CD4-positive, alpha-beta T cell (primary cell): ENCODE results near the gene WFDC5. TPM values are rescaled to one million over a fixed set of nuclear protein-coding genes. Genes with fewer than 3 reads are reported as not detected.
"Not testable (repeated sequence)": the region's sequence is repeated elsewhere in the genome, so short reads cannot be mapped to it uniquely, and the experiment has no call there.

ENCODE experiments used
- ATAC-seq: fragments of 200-7000 bp; cut with Tn5 transposase; one replicate; pipeline ENCODE4 v1.10.0; 2022; ENCODE audit warnings: mild to moderate bottlenecking; ENCODE audit not compliant: poor library complexity
- CTCF ChIA-PET: fragments of 350-600 bp; sonication (Branson Sonifier 250); formaldehyde crosslinking; loops from one replicate; lab custom pipeline; 2021; ENCODE audit warnings: antibody characterized with exemption, inconsistent platforms; lab: Charles Lee
- POLR2A ChIA-PET: fragments of 350-600 bp; sonication (Branson Sonifier 250); formaldehyde crosslinking; loops from one replicate; lab custom pipeline; 2021; ENCODE audit warnings: antibody characterized with exemption, inconsistent platforms; lab: Charles Lee
- DNase-seq, 14 experiments: peaks; one replicate each; pipeline ENCODE4 v3.0.0-alpha.2; 2013 to 2020; ENCODE audit warnings: mixed read lengths in 2 of 14
- H3K27ac ChIP-seq, 2 donors: one replicate each; pipeline versions ENCODE4 v1.5.1 to v1.7.0; 2013; ENCODE audit warnings: low read length in 2 of 2, low read depth in 1 of 2, mild to moderate bottlenecking in 1 of 2
- H3K27me3 ChIP-seq, 2 experiments: 1 replicate in 1 of 2; 2 replicates in 1 of 2; pipeline versions ENCODE4 v1.6.1 to v1.7.0; 2013; ENCODE audit warnings: low read length in 2 of 2, control low read depth in 1 of 2, mild to moderate bottlenecking in 1 of 2, moderate library complexity in 1 of 2; ENCODE audit not compliant: insufficient read depth in 2 of 2, control insufficient read depth in 1 of 2
- H3K36me3 ChIP-seq: one replicate; pipeline ENCODE4 v1.6.1; 2013; ENCODE audit warnings: low read length, control low read depth; ENCODE audit not compliant: insufficient read depth
- H3K4me1 ChIP-seq: one replicate; pipeline ENCODE4 v1.6.1; 2013; ENCODE audit warnings: low read length, control low read depth; ENCODE audit not compliant: insufficient read depth
- H3K4me3 ChIP-seq: one replicate; pipeline ENCODE4 v1.5.1; 2013; ENCODE audit warnings: mild to moderate bottlenecking, low read length, moderate library complexity
- H3K9me3 ChIP-seq, 2 experiments: 1 replicate in 1 of 2; 2 replicates in 1 of 2; pipeline versions ENCODE4 v1.6.1 to v1.7.0; 2013; ENCODE audit warnings: low read length in 2 of 2, mild to moderate bottlenecking in 2 of 2, control low read depth in 1 of 2, moderate library complexity in 1 of 2; ENCODE audit not compliant: control insufficient read depth in 1 of 2, insufficient read depth in 1 of 2
- H3K27ac Mint-ChIP-seq: one replicate; pipeline ENCODE4 v1.8.0; 2020; ENCODE audit warnings: mixed read lengths
- H3K27me3 Mint-ChIP-seq: one replicate; pipeline ENCODE4 v1.8.0; 2021; ENCODE audit warnings: mixed read lengths
- H3K36me3 Mint-ChIP-seq: one replicate; pipeline ENCODE4 v1.8.0; 2021; ENCODE audit warnings: low read depth, mixed read lengths
- H3K4me1 Mint-ChIP-seq: one replicate; pipeline ENCODE4 v1.8.0; 2021; ENCODE audit warnings: low read depth, mixed read lengths
- H3K4me3 Mint-ChIP-seq: one replicate; pipeline ENCODE4 v1.8.0; 2020; ENCODE audit warnings: mild to moderate bottlenecking, mixed read lengths
- H3K9me3 Mint-ChIP-seq: one replicate; pipeline ENCODE4 v1.8.0; 2020; ENCODE audit warnings: mixed read lengths
- intact Hi-C, 2 experiments: fragments of 100-400 bp; cut with DNase I in 1 of 2; cut with micrococcal nuclease in 1 of 2; formaldehyde crosslinking; loops; one replicate each; pipeline versions ENCODE4 v1.15.1 to v1.9.0; 2023 to 2025; cut with DNase I, micrococcal nuclease
- total RNA-seq, 174 experiments: library from RNA in 2 of 174; stranded (reverse) in 2 of 174; gene quantifications; one replicate each; pipeline ENCODE4 v1.2.3 and lab custom pipeline; 2021 to 2026
- TF ChIP-seq, protein P1 (sequence below): fragments of 200-600 bp; IDR thresholded peaks from one replicate; pipeline ENCODE4 v1.8.0; 2022; ENCODE audit warnings: antibody characterized with exemption, mild to moderate bottlenecking

WFDC5 gene
- total RNA-seq, 2 experiments from 2014 or later = not detected

DNA sequence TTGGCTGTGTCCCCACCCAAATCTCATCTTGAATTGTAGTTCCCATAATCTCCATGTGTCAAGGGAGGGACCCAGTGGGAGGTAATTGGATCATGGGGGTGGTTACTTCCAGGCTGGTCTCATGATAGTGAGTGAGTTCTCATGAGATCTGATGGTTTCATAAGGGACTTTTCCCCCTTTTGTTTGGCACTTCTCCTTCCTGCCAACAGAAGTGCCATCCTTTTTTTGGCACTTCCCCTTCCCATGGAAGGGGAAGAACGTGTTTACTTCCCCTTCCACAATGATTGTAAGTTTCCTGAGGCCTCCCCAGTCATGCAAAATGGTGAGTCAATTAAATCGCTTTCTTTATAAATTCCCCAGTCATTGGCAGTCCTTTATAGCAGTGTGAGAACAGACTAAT lies 41.7 kb upstream of the WFDC5 start:
- TF ChIP-seq, protein P1, sequence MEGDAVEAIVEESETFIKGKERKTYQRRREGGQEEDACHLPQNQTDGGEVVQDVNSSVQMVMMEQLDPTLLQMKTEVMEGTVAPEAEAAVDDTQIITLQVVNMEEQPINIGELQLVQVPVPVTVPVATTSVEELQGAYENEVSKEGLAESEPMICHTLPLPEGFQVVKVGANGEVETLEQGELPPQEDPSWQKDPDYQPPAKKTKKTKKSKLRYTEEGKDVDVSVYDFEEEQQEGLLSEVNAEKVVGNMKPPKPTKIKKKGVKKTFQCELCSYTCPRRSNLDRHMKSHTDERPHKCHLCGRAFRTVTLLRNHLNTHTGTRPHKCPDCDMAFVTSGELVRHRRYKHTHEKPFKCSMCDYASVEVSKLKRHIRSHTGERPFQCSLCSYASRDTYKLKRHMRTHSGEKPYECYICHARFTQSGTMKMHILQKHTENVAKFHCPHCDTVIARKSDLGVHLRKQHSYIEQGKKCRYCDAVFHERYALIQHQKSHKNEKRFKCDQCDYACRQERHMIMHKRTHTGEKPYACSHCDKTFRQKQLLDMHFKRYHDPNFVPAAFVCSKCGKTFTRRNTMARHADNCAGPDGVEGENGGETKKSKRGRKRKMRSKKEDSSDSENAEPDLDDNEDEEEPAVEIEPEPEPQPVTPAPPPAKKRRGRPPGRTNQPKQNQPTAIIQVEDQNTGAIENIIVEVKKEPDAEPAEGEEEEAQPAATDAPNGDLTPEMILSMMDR = no peak
- H3K4me3 ChIP-seq = no peak overlapping the region
- H3K4me1 ChIP-seq = no peaks in the 10 kb centered on the region
- H3K36me3 Mint-ChIP-seq = peaks cover 4% of the 10 kb centered on the region
- peaks cover 0 to 4% of the 10 kb centered on the region in 2 experiments for H3K27me3 ChIP-seq
- no peak overlapping the region for H3K27ac Mint-ChIP-seq
- H3K36me3 ChIP-seq = no peaks in the 10 kb centered on the region
- no peaks in the 10 kb centered on the region for H3K4me1 Mint-ChIP-seq
- no peak overlapping the region for H3K27ac ChIP-seq
- CTCF ChIA-PET = no interaction called here
- H3K4me3 Mint-ChIP-seq = no peak overlapping the region
- DNase-seq = peak in 2 of 14 experiments; percentile 32 to 44
- peaks cover 11 to 20% of the 10 kb centered on the region in 2 experiments for H3K9me3 ChIP-seq
- no peak for ATAC-seq
- POLR2A ChIA-PET = no interaction called here
- H3K9me3 Mint-ChIP-seq = peaks cover 19% of the 10 kb centered on the region
- intact Hi-C loops = no loop called here
- peaks cover 64% of the 10 kb centered on the region for H3K27me3 Mint-ChIP-seq

DNA sequence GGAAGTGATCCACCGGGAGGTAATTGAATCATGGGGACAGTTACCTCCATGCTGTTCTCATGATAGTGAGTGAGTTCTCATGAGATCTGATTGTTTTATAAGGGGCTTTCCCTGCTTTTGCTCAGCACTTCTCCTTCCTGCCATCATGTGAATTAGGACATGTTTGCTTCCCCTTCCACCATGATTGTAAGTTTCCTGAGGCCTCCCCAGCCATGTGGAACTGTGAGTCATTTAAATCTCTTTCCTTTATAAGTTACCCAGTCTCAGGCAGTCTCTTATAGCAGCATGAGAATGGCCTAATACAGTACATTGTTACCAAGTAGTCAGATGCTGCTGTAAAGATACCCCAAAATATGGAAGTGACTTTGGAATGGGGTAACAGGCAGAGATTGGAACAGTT lies 39.8 kb upstream of the WFDC5 start:
- H3K4me1 ChIP-seq, H3K36me3 Mint-ChIP-seq, H3K27ac ChIP-seq, H3K4me3 Mint-ChIP-seq, H3K27me3 ChIP-seq, H3K4me3 ChIP-seq, ATAC-seq, POLR2A ChIA-PET, CTCF ChIA-PET, intact Hi-C loops, H3K27ac Mint-ChIP-seq, H3K36me3 ChIP-seq, H3K4me1 Mint-ChIP-seq: not testable (repeated sequence)
- Mint-ChIP-seq H3K27me3 (peaks cover 71% of the 10 kb centered on the region), H3K9me3 (peaks cover 16% of the 10 kb centered on the region)
- DNase-seq = peak in 2 of 14 experiments; percentile 28 to 42
- H3K9me3 ChIP-seq = peaks cover 7 to 15% of the 10 kb centered on the region in 2 experiments

DNA sequence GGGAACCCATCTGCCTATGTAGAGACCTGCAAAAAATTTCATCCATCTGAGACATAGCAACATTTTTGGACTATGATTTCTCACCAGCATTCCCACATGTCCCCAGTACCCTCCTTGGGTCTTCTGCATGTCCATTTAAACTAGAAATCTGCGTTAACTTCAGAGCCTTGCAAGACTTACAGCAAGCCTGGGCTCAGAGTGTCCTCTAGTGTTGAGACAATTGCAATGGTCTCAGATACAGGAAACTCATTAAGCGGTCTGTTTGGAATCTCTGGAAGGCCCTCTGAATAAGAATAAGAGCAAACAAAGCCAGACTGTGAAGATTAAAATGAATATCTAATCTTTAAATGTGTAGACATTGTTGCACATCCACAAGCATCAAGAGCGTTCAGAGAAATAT lies 39.2 kb upstream of the WFDC5 start:
- intact Hi-C loops = no loop called here
- Mint-ChIP-seq H3K4me1 (no peaks in the 10 kb centered on the region), H3K27ac (no peak overlapping the region), H3K36me3 (peaks cover 4% of the 10 kb centered on the region), H3K9me3 (peaks cover 15% of the 10 kb centered on the region), H3K27me3 (peaks cover 77% of the 10 kb centered on the region), H3K4me3 (no peak overlapping the region)
- no peak overlapping the region for H3K27ac ChIP-seq
- ChIA-PET POLR2A (no interaction called here), CTCF (no interaction called here)
- no peaks in the 10 kb centered on the region for H3K36me3 ChIP-seq
- TF ChIP-seq, protein P1 = no peak
- DNase-seq (no peak), ATAC-seq (no peak)
- no peaks in the 10 kb centered on the region for H3K4me1 ChIP-seq
- H3K9me3 ChIP-seq = peaks cover 7 to 14% of the 10 kb centered on the region in 2 experiments
- no peaks in the 10 kb centered on the region for H3K27me3 ChIP-seq
- no peak overlapping the region for H3K4me3 ChIP-seq

DNA sequence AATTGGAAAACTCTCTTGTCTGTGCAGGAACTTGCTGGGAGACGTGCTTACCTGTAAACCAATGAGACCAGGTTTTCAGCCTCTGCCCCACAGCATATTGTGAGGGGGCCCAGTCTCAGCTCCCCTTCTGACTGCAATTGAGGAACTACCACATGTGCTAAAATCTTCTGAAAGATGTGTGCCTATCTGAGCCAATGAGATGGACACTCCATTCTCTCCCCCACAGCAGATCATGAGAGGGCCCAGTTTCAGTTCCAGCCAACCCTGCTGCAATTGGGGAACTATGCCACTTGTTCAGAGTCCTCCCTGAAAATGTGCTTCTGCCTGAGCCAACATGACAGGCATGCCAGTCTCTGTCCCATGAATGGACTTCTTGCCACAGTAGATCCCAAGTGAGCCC lies 38.8 kb upstream of the WFDC5 start:
- Mint-ChIP-seq H3K27me3 (peaks cover 77% of the 10 kb centered on the region), H3K9me3 (peaks cover 11% of the 10 kb centered on the region), H3K36me3 (peaks cover under 1% of the 10 kb centered on the region), H3K27ac (no peak overlapping the region), H3K4me3 (no peak overlapping the region), H3K4me1 (no peaks in the 10 kb centered on the region)
- no peak for ATAC-seq
- H3K36me3 ChIP-seq = no peaks in the 10 kb centered on the region
- peaks cover 7 to 9% of the 10 kb centered on the region in 2 experiments for H3K9me3 ChIP-seq
- H3K4me1 ChIP-seq = no peaks in the 10 kb centered on the region
- DNase-seq = peak in 3 of 14 experiments; percentile 15 to 43 (median 39)
- ChIA-PET CTCF (no interaction called here), POLR2A (no interaction called here)
- intact Hi-C loops = no loop called here
- TF ChIP-seq, protein P1 = no peak
- no peak overlapping the region for H3K27ac ChIP-seq
- H3K27me3 ChIP-seq = no peaks in the 10 kb centered on the region
- H3K4me3 ChIP-seq = no peak overlapping the region
